KMS-11 (cell line): ENCODE data around the gene DDX4.

Experiments
- H2AFZ ChIP-seq: fragments of 200-600 bp; sonication (generic); 2 replicates; pipeline ENCODE4 v1.6.1; 2016; ENCODE audit warnings: antibody characterized with exemption, mixed run types, low read depth
- H3K27ac ChIP-seq: fragments of 200-600 bp; sonication (generic); 2 replicates; pipeline ENCODE4 v1.6.1; 2016; ENCODE audit warnings: mild to moderate bottlenecking, mixed run types
- H3K27me3 ChIP-seq: fragments of 200-600 bp; sonication (generic); 2 replicates; pipeline ENCODE4 v1.6.1; 2017; ENCODE audit warnings: mild to moderate bottlenecking, low read depth, mixed run types, moderate library complexity; ENCODE audit not compliant: insufficient read depth
- H3K36me3 ChIP-seq: fragments of 200-600 bp; sonication (generic); 2 replicates; pipeline ENCODE4 v1.6.1; 2017; ENCODE audit warnings: mild to moderate bottlenecking, mixed run types; ENCODE audit not compliant: insufficient read depth
- H3K4me1 ChIP-seq: fragments of 200-600 bp; sonication (generic); 2 replicates; pipeline ENCODE4 v1.6.1; 2016; ENCODE audit warnings: mild to moderate bottlenecking, low read depth, mixed run types; ENCODE audit not compliant: poor library complexity, severe bottlenecking
- H3K4me2 ChIP-seq: fragments of 200-600 bp; sonication (generic); 2 replicates; pipeline ENCODE4 v1.7.0; 2016; ENCODE audit warnings: mild to moderate bottlenecking, mixed run types
- H3K4me3 ChIP-seq: fragments of 200-600 bp; sonication (generic); IDR thresholded peaks from 2 replicates; pipeline ENCODE4 v1.6.1; 2017; ENCODE audit warnings: low read depth, low read length, mixed read lengths; ENCODE audit not compliant: insufficient read depth
- H3K79me2 ChIP-seq: fragments of 200-600 bp; sonication (generic); 2 replicates; pipeline ENCODE4 v1.6.1; 2016; ENCODE audit warnings: low read depth, mixed run types; ENCODE audit not compliant: insufficient read depth
- H3K9ac ChIP-seq: fragments of 200-600 bp; sonication (generic); 2 replicates; pipeline ENCODE4 v1.6.1; 2016; ENCODE audit warnings: mild to moderate bottlenecking, mixed run types
- H4K20me1 ChIP-seq: fragments of 200-600 bp; sonication (generic); 2 replicates; pipeline ENCODE4 v1.6.1; 2016; ENCODE audit warnings: mild to moderate bottlenecking, mixed run types; ENCODE audit not compliant: insufficient read depth
- CTCF ChIP-seq: fragments of 200-600 bp; sonication (generic); conservative IDR thresholded peaks from 2 replicates; pipeline ENCODE4 v1.6.1; 2017; ENCODE audit warnings: low read depth, mild to moderate bottlenecking, antibody characterized with exemption, low read length, moderate library complexity, mixed read lengths

The DDX4 gene

GRCh38 chr5:55848783-55849182 is 110.9 kb downstream of the DDX4 start:
- Histone ChIP-seq H3K27me3 (no peaks in the 10 kb centered on the region), H3K4me2 (no peak overlapping the region), H3K9ac (no peak overlapping the region), H3K4me3 (no peak overlapping the region), H3K36me3 (no peaks in the 10 kb centered on the region), H4K20me1 (no peaks in the 10 kb centered on the region), H3K4me1 (no peaks in the 10 kb centered on the region), H2AFZ (no peak overlapping the region), H3K79me2 (no peaks in the 10 kb centered on the region), H3K27ac (no peak overlapping the region)
- TF ChIP-seq CTCF: no peak

GRCh38 chr5:55850839-55851674 is 113.2 kb downstream of the DDX4 start, which contains the start of gene IL31RA:
Gene IL31RA (plus strand): TSS chr5:55851357. CDS start chr5:55851571, 214 bp downstream.
- no peak for TF ChIP-seq CTCF
- Histone ChIP-seq H3K36me3 (no peaks in the 10 kb centered on the region), H3K4me3 (no peak within 1 kb of the TSS), H3K27me3 (no peaks in the 10 kb centered on the region), H3K4me2 (no peak within 1 kb of the TSS), H3K4me1 (no peaks in the 10 kb centered on the region), H3K9ac (no peak within 1 kb of the TSS), H2AFZ (no peak within 1 kb of the TSS), H3K79me2 (no peaks in the 10 kb centered on the region), H3K27ac (no peak within 1 kb of the TSS), H4K20me1 (no peaks in the 10 kb centered on the region)

GRCh38 chr5:55851675-55851979 is 113.8 kb downstream of the DDX4 start:
- TF ChIP-seq CTCF: no peak
- Histone ChIP-seq H3K4me2 (no peak overlapping the region), H3K79me2 (no peaks in the 10 kb centered on the region), H2AFZ (no peak overlapping the region), H3K36me3 (no peaks in the 10 kb centered on the region), H3K4me1 (no peaks in the 10 kb centered on the region), H4K20me1 (no peaks in the 10 kb centered on the region), H3K27me3 (no peaks in the 10 kb centered on the region), H3K27ac (no peak overlapping the region), H3K4me3 (no peak overlapping the region), H3K9ac (no peak overlapping the region)

- no peak overlapping the region for H3K9ac ChIP-seq
- no peak overlapping the region for H3K4me2 ChIP-seq
- no peak overlapping the region for H3K4me3 ChIP-seq
- H3K79me2 ChIP-seq: no peaks in the 10 kb centered on the region
- no peak for TF ChIP-seq CTCF
- no peaks in the 10 kb centered on the region for H3K27me3 ChIP-seq
- no peaks in the 10 kb centered on the region for H3K4me1 ChIP-seq
- no peak overlapping the region for H2AFZ ChIP-seq
- no peaks in the 10 kb centered on the region for H4K20me1 ChIP-seq
- no peak overlapping the region for H3K27ac ChIP-seq
- H3K36me3 ChIP-seq: no peaks in the 10 kb centered on the region
Measured at GRCh38 chr5:55852503-55852902, 114.6 kb downstream of the DDX4 start.
